ENCODE measurements around the gene PLGRKT.
A peak's percentile ranks its signal among the peaks of the same experiment; 100 is the strongest.
"Not testable (repeated sequence)": the region's sequence is repeated elsewhere in the genome, so short reads cannot be mapped to it uniquely, and the experiment has no call there.

The PLGRKT gene

GRCh38 chr9:5355817-5356216, 81.9 kb downstream of the PLGRKT start:
- DNase-seq (ENCODE audit: low read depth) = no peak
- no peak overlapping the region for H3K4me3 ChIP-seq (ENCODE audit: low read length)
- no peak for TF ChIP-seq CTCF (conservative IDR thresholded peaks at IDR 0.05; ENCODE audit: low read depth, low read length)

- no peak for TF ChIP-seq CTCF (conservative IDR thresholded peaks at IDR 0.05; ENCODE audit: low read depth, low read length)
- no peak overlapping the region for H3K4me3 ChIP-seq (ENCODE audit: low read length)
- no peak for DNase-seq (ENCODE audit: low read depth)
Observed at GRCh38 chr9:5355226-5355625, 82.5 kb downstream of the PLGRKT start.

GRCh38 chr9:5354184-5354583, 83.5 kb downstream of the PLGRKT start:
- no peak for TF ChIP-seq CTCF (conservative IDR thresholded peaks at IDR 0.05; ENCODE audit: low read depth, low read length)
- H3K4me3 ChIP-seq (ENCODE audit: low read length) = no peak overlapping the region
- no peak for DNase-seq (ENCODE audit: low read depth)

- no peak for DNase-seq (ENCODE audit: low read depth)
- H3K4me3 ChIP-seq (ENCODE audit: low read length) = no peak overlapping the region
- TF ChIP-seq CTCF (conservative IDR thresholded peaks at IDR 0.05; ENCODE audit: low read depth, low read length) = no peak
Observed at GRCh38 chr9:5352637-5353248, 85.0 kb downstream of the PLGRKT start.

GRCh38 chr9:5338992-5339981, 98.4 kb downstream of the PLGRKT start, which contains the start of gene RLN1:
RLN1 (minus strand) TSS chr9:5339876; CDS start chr9:5339746, 130 bp downstream.
- peak within 1 kb of the TSS; percentile 24 for H3K4me3 ChIP-seq (ENCODE audit: low read length)
- DNase-seq (ENCODE audit: low read depth) = not testable (repeated sequence)

- no peak for TF ChIP-seq CTCF (conservative IDR thresholded peaks at IDR 0.05; ENCODE audit: low read depth, low read length)
- no peak for DNase-seq (ENCODE audit: low read depth)
- H3K4me3 ChIP-seq (ENCODE audit: low read length) = no peak overlapping the region
Observed at GRCh38 chr9:5336688-5337087, 101.0 kb downstream of the PLGRKT start.

- not testable (repeated sequence) for DNase-seq (ENCODE audit: low read depth); H3K4me3 ChIP-seq (ENCODE audit: low read length)
Observed at GRCh38 chr9:5331276-5331675, 106.4 kb downstream of the PLGRKT start.

Data from retinal pigment epithelial cell (primary cell).